H9 (cell line): ENCODE results near the gene PAX6. TPM values are rescaled to one million over a fixed set of nuclear protein-coding genes. Genes with fewer than 3 reads are reported as not detected.

Source experiments
- DNase-seq: peaks from one replicate; pipeline ENCODE4 v3.0.0-alpha.2; 2017
- H2AFZ ChIP-seq: one replicate; pipeline ENCODE4 v1.6.1; 2013; ENCODE audit warnings: mild to moderate bottlenecking, low read length, control low read depth, moderate library complexity
- H2AK5ac ChIP-seq: 2 replicates; pipeline ENCODE4 v1.6.1; 2013; ENCODE audit warnings: low read length, control low read depth, mixed read lengths; ENCODE audit not compliant: insufficient read length
- H2BK120ac ChIP-seq: one replicate; pipeline ENCODE4 v1.6.1; 2013; ENCODE audit warnings: low read depth, mild to moderate bottlenecking, low read length, control low read depth, inconsistent platforms; ENCODE audit not compliant: poor library complexity, severe bottlenecking
- H2BK12ac ChIP-seq: 2 replicates; pipeline ENCODE4 v1.6.1; 2013; ENCODE audit warnings: low read length, control low read depth, mixed read lengths, low read depth; ENCODE audit not compliant: insufficient read length
- H2BK15ac ChIP-seq: 2 replicates; pipeline ENCODE4 v1.6.1; 2013; ENCODE audit warnings: low read depth, low read length, control low read depth
- H2BK20ac ChIP-seq: one replicate; pipeline ENCODE4 v1.6.1; 2013; ENCODE audit warnings: low read depth, mild to moderate bottlenecking, low read length, control low read depth, inconsistent platforms; ENCODE audit not compliant: poor library complexity, severe bottlenecking
- H2BK5ac ChIP-seq: 2 replicates; pipeline ENCODE4 v1.6.1; 2013; ENCODE audit warnings: low read length, control low read depth, mixed read lengths; ENCODE audit not compliant: insufficient read length
- H3K14ac ChIP-seq: 2 replicates; pipeline ENCODE4 v1.6.1; 2013; ENCODE audit warnings: low read length, control low read depth; ENCODE audit not compliant: insufficient read depth
- H3K18ac ChIP-seq: 2 replicates; pipeline ENCODE4 v1.6.1; 2013; ENCODE audit warnings: low read depth, mild to moderate bottlenecking, mixed read lengths, low read length, control low read depth; ENCODE audit not compliant: insufficient read length
- H3K23ac ChIP-seq: 2 replicates; pipeline ENCODE4 v1.6.1; 2013; ENCODE audit warnings: low read length, control low read depth, mixed read lengths, low read depth; ENCODE audit not compliant: insufficient read length
- H3K23me2 ChIP-seq: 2 replicates; pipeline ENCODE4 v1.6.1; 2013; ENCODE audit warnings: low read depth, mild to moderate bottlenecking, mixed read lengths, low read length, control low read depth; ENCODE audit not compliant: insufficient read length, poor library complexity, severe bottlenecking
- H3K27ac ChIP-seq: 2 replicates; pipeline ENCODE4 v1.5.1; 2013; ENCODE audit warnings: low read length, control low read depth, mixed read lengths, low read depth; ENCODE audit not compliant: insufficient read length
- H3K27me3 ChIP-seq: 2 replicates; pipeline ENCODE4 v1.6.1; 2013; ENCODE audit warnings: low read length, control low read depth, inconsistent platforms; ENCODE audit not compliant: insufficient read depth
- H3K4ac ChIP-seq: 2 replicates; pipeline ENCODE4 v1.6.1; 2013; ENCODE audit warnings: low read depth, mild to moderate bottlenecking, control low read depth, inconsistent platforms, low read length, moderate library complexity
- H3K4me1 ChIP-seq: 2 replicates; pipeline ENCODE4 v1.6.1; 2013; ENCODE audit warnings: low read length, control low read depth, inconsistent platforms; ENCODE audit not compliant: insufficient read depth
- H3K4me2 ChIP-seq: 2 replicates; pipeline ENCODE4 v1.6.1; 2013; ENCODE audit warnings: low read length, control low read depth, mixed read lengths; ENCODE audit not compliant: insufficient read length, insufficient read depth
- H3K56ac ChIP-seq: 2 replicates; pipeline ENCODE4 v1.6.1; 2013; ENCODE audit warnings: low read depth, mild to moderate bottlenecking, mixed read lengths, low read length, control low read depth; ENCODE audit not compliant: insufficient read length
- H3K79me1 ChIP-seq: 2 replicates; pipeline ENCODE4 v1.6.1; 2013; ENCODE audit warnings: low read depth, mild to moderate bottlenecking, moderate library complexity, low read length, control low read depth, inconsistent platforms; ENCODE audit not compliant: insufficient read depth, poor library complexity, severe bottlenecking
- H3K79me2 ChIP-seq: 2 replicates; pipeline ENCODE4 v1.6.1; 2013; ENCODE audit warnings: low read length, control low read depth, inconsistent platforms; ENCODE audit not compliant: insufficient read depth
- H3K9ac ChIP-seq: 2 replicates; pipeline ENCODE4 v1.6.1; 2013; ENCODE audit warnings: low read length, control low read depth, mixed read lengths; ENCODE audit not compliant: insufficient read length; ENCODE audit errors: extremely low read depth
- H3K9me3 ChIP-seq: one replicate; pipeline ENCODE4 v1.6.1; 2013; ENCODE audit warnings: low read depth, low read length, inconsistent platforms; ENCODE audit not compliant: control insufficient read depth
- H3T11ph ChIP-seq: one replicate; pipeline ENCODE4 v1.6.1; 2013; ENCODE audit warnings: mild to moderate bottlenecking, low read length, control low read depth, inconsistent platforms
- H4K20me1 ChIP-seq: one replicate; pipeline ENCODE4 v1.6.1; 2013; ENCODE audit not compliant: control insufficient read depth, insufficient read length, insufficient read depth
- H4K5ac ChIP-seq: 2 replicates; pipeline ENCODE4 v1.6.1; 2013; ENCODE audit warnings: low read depth, mild to moderate bottlenecking, mixed read lengths, low read length, control low read depth; ENCODE audit not compliant: insufficient read length
- H4K8ac ChIP-seq: replicated peaks from 2 replicates; pipeline ENCODE4 v1.6.1; 2013; ENCODE audit warnings: low read length, control low read depth, mixed read lengths, low read depth; ENCODE audit not compliant: insufficient read length
- H4K91ac ChIP-seq: 2 replicates; pipeline ENCODE4 v1.6.1; 2013; ENCODE audit warnings: low read depth, mild to moderate bottlenecking, moderate library complexity, mixed read lengths, low read length, control low read depth; ENCODE audit not compliant: insufficient read length
- H3K27ac Mint-ChIP-seq, 3 experiments: 2 replicates in 2 of 3; 3 replicates in 1 of 3; pipeline ENCODE4 v1.8.0; 2020 to 2021; ENCODE audit warnings: mixed read lengths in 3 of 3, mild to moderate bottlenecking in 1 of 3, moderate library complexity in 1 of 3
- H3K27me3 Mint-ChIP-seq: 2 replicates; pipeline ENCODE4 v1.8.0; 2021; ENCODE audit warnings: low read depth, mild to moderate bottlenecking, moderate library complexity, mixed read lengths
- H3K36me3 Mint-ChIP-seq, 3 experiments: 2 replicates in 2 of 3; 3 replicates in 1 of 3; pipeline ENCODE4 v1.8.0; 2020 to 2021; ENCODE audit warnings: low read depth in 3 of 3, mixed read lengths in 3 of 3; ENCODE audit not compliant: insufficient read depth in 1 of 3
- H3K4me1 Mint-ChIP-seq, 2 experiments: 2 replicates each; pipeline ENCODE4 v1.8.0; 2020; ENCODE audit warnings: mixed read lengths in 2 of 2
- H3K4me3 Mint-ChIP-seq, 2 experiments: 2 replicates in 1 of 2; 3 replicates in 1 of 2; pipeline ENCODE4 v1.8.0; 2020 to 2021; ENCODE audit warnings: mild to moderate bottlenecking in 2 of 2, mixed read lengths in 2 of 2, moderate library complexity in 1 of 2
- H3K9me3 Mint-ChIP-seq, 2 experiments: 2 replicates in 1 of 2; 3 replicates in 1 of 2; pipeline ENCODE4 v1.8.0; 2020; ENCODE audit warnings: mild to moderate bottlenecking in 2 of 2, mixed read lengths in 2 of 2, moderate library complexity in 1 of 2
- CTCF ChIP-seq: fragments of 200-600 bp; sonication (generic); conservative IDR thresholded peaks from 3 replicates; pipeline ENCODE4 v1.8.0; 2021; ENCODE audit warnings: antibody characterized with exemption, mild to moderate bottlenecking
- WGBS: extraction: QIAGEN DNeasy Blood & Tissue Kit; methylation state at CpG from one replicate; pipeline ENCODE4 v1.1.7; 2013; ENCODE audit warnings: missing lambda C conversion rate, low lambda C conversion rate, mixed read lengths; ENCODE audit not compliant: insufficient read length; ENCODE audit errors: extremely low coverage; 5-methylcytosine and 5-hydroxymethylcytosine counted together
- total RNA-seq: library from RNA; stranded (reverse); gene quantifications from 2 replicates; pipeline ENCODE4 v1.2.1, GENCODE V29; 2021

Gene PAX6
- total RNA-seq, 1 experiment from 2014 or later: not detected

- Histone ChIP-seq H3K18ac (no peak overlapping the region), H2BK20ac (no peak overlapping the region), H3K27me3 (no peaks in the 10 kb centered on the region), H4K8ac (no peak overlapping the region), H2BK5ac (no peak overlapping the region), H3K79me2 (no peaks in the 10 kb centered on the region), H2AFZ (no peak overlapping the region), H3K9me3 (no peaks in the 10 kb centered on the region), H2AK5ac (no peak overlapping the region), H3T11ph (no peak overlapping the region), H3K27ac (no peak overlapping the region), H3K14ac (no peak overlapping the region), H3K4me1 (no peaks in the 10 kb centered on the region), H3K56ac (no peak overlapping the region), H3K23ac (no peak overlapping the region), H3K4ac (no peak overlapping the region), H2BK12ac (no peak overlapping the region), H3K4me2 (no peak overlapping the region), H3K9ac (no peak overlapping the region), H2BK15ac (no peak overlapping the region), H2BK120ac (no peak overlapping the region), H4K5ac (no peak overlapping the region), H3K79me1 (no peaks in the 10 kb centered on the region), H3K23me2 (no peaks in the 10 kb centered on the region), H4K20me1 (no peaks in the 10 kb centered on the region), H4K91ac (no peak overlapping the region)
- no peak for TF ChIP-seq CTCF
- Mint-ChIP-seq H3K4me1 (peaks cover 7 to 17% of the 10 kb centered on the region in 2 experiments), H3K36me3 (peaks cover 2 to 5% (median 2%) of the 10 kb centered on the region in 3 experiments; a peak in 3 of 7 replicates), H3K27me3 (no peaks in the 10 kb centered on the region), H3K27ac (peak overlapping the region in 1 of 3 experiments; percentile 36; a peak in 1 of 7 replicates), H3K4me3 (no peak overlapping the region), H3K9me3 (peaks cover 4% of the 10 kb centered on the region in 2 experiments; a peak in 2 of 5 replicates)
- WGBS: no CpG with 5 or more reads among the region's 4 CpGs
- DNase-seq: no peak
These were observed 31.0 kb downstream of the PAX6 start for GRCh38 chr11:31780078-31780477.
